HEK293T (cell line): ENCODE measurements around the gene ZCWPW2.

ENCODE experiments used
- CTCF ChIA-PET: fragments of 350-600 bp; formaldehyde crosslinking; extraction: SDS; loops from one replicate; lab custom pipeline; 2021; ENCODE audit warnings: antibody characterized with exemption, inconsistent platforms; lab: Yijun Ruan, JAX
- POLR2A ChIA-PET: fragments of 350-600 bp; formaldehyde crosslinking; extraction: SDS; loops from one replicate; lab custom pipeline; 2020; ENCODE audit warnings: antibody characterized with exemption, inconsistent platforms; lab: Yijun Ruan, JAX
- DNase-seq: peaks from one replicate; pipeline ENCODE4 v3.0.0; 2012; ENCODE audit warnings: mixed read lengths; ENCODE audit errors: extremely low spot score
- ARNT ChIP-seq: fragments of 450-650 bp; IDR thresholded peaks from 2 replicates; pipeline ENCODE4 v1.6.1; 2017; ENCODE audit warnings: mild to moderate bottlenecking
- BHLHE40 ChIP-seq: fragments of 450-650 bp; IDR thresholded peaks from 2 replicates; pipeline ENCODE4 v1.6.1; 2016; ENCODE audit warnings: mild to moderate bottlenecking, moderate library complexity, borderline replicate concordance
- CTBP1 ChIP-seq: fragments of 450-650 bp; IDR thresholded peaks from 2 replicates; pipeline ENCODE4 v1.6.1; 2016; ENCODE audit warnings: borderline replicate concordance
- ELF4 ChIP-seq: fragments of 450-650 bp; IDR thresholded peaks from 2 replicates; pipeline ENCODE4 v1.6.1; 2017; ENCODE audit warnings: antibody characterized with exemption
- FOXA1 ChIP-seq: fragments of 450-650 bp; IDR thresholded peaks from 2 replicates; pipeline ENCODE4 v1.6.1; 2016; ENCODE audit warnings: mild to moderate bottlenecking
- FOXK2 ChIP-seq: fragments of 450-650 bp; IDR thresholded peaks from 2 replicates; pipeline ENCODE4 v1.6.1; 2016; ENCODE audit warnings: mild to moderate bottlenecking
- FOXM1 ChIP-seq: fragments of 450-650 bp; IDR thresholded peaks from 2 replicates; pipeline ENCODE4 v1.6.1; 2017; ENCODE audit warnings: mild to moderate bottlenecking, borderline replicate concordance
- HDGF ChIP-seq: fragments of 450-650 bp; IDR thresholded peaks from 2 replicates; pipeline ENCODE4 v1.6.1; 2017; ENCODE audit warnings: antibody characterized with exemption, borderline replicate concordance
- L3MBTL2 ChIP-seq: fragments of 450-650 bp; conservative IDR thresholded peaks from 2 replicates; pipeline ENCODE4 v1.6.1; 2016; ENCODE audit warnings: mild to moderate bottlenecking
- LEF1 ChIP-seq: fragments of 450-650 bp; IDR thresholded peaks from 2 replicates; pipeline ENCODE4 v1.6.1; 2017; ENCODE audit warnings: mild to moderate bottlenecking, borderline replicate concordance
- NFRKB ChIP-seq: fragments of 450-650 bp; IDR thresholded peaks from 2 replicates; pipeline ENCODE4 v1.6.1; 2016; ENCODE audit warnings: mild to moderate bottlenecking, moderate library complexity
- SP1 ChIP-seq: fragments of 450-650 bp; IDR thresholded peaks from 2 replicates; pipeline ENCODE4 v1.6.1; 2017
- SUZ12 ChIP-seq: fragments of 450-650 bp; IDR thresholded peaks from 2 replicates; pipeline ENCODE4 v1.6.1; 2016; ENCODE audit warnings: mild to moderate bottlenecking
- TARDBP ChIP-seq: fragments of 450-650 bp; IDR thresholded peaks from 2 replicates; pipeline ENCODE4 v1.6.1; 2016
- ZNF384 ChIP-seq: fragments of 450-650 bp; IDR thresholded peaks from 2 replicates; pipeline ENCODE4 v1.6.1; 2016
- TF ChIP-seq, protein P1 (sequence below): fragments of 450-650 bp; IDR thresholded peaks from 2 replicates; pipeline ENCODE4 v1.6.1; 2016

The ZCWPW2 gene

DNA sequence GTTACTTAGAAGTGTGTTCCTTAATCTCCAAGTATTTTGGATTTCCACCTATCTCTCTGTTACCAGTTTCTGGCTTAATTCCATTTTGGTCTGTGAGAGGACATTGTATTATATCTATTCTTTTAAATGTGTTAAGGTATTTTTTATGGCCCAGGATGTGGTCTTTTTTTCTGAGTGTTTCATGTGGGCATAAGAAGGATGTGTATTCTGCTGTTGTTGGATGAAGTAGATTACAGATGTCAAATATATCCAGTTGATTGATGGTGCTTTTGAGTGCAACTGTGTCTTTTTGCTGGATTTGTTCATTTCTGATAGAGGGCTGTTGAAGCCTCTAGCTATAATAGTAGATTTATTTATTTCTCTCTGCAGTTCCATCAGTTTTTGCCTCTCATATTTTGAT is 136.6 kb downstream of the ZCWPW2 start:
- POLR2A ChIA-PET: no interaction called here
- no peak for DNase-seq
- CTCF ChIA-PET: no interaction called here

DNA sequence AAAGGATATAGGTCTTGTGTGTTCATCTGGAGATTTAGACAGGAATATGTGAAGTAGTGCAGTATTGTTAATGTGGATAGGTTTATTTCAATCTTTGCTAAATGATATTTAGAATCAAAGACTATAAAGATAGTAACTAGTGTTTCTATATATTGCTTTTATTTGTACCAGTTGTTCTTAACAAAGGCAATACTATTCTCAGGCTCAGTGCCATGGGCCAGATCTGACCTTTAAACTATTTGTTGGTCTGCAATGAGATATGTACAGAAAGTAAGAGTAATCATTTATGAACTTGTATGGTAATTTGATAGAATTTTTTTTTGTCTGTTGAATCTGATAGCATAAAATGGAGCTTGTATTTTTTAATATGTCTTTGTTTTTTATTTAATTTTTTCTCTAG is 146.8 kb downstream of the ZCWPW2 start:
- no peak for DNase-seq
- TF ChIP-seq TARDBP (no peak), L3MBTL2 (no peak), SP1 (no peak), ARNT (no peak), FOXA1 (no peak), SUZ12 (no peak), ZNF384 (no peak), BHLHE40 (no peak)
- TF ChIP-seq, protein P1, sequence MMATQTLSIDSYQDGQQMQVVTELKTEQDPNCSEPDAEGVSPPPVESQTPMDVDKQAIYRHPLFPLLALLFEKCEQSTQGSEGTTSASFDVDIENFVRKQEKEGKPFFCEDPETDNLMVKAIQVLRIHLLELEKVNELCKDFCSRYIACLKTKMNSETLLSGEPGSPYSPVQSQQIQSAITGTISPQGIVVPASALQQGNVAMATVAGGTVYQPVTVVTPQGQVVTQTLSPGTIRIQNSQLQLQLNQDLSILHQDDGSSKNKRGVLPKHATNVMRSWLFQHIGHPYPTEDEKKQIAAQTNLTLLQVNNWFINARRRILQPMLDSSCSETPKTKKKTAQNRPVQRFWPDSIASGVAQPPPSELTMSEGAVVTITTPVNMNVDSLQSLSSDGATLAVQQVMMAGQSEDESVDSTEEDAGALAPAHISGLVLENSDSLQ: no peak
- POLR2A ChIA-PET: no interaction called here
- CTCF ChIA-PET: no interaction called here

More for the DNA sequence above, 136.6 kb downstream of the ZCWPW2 start:
- TF ChIP-seq FOXM1 (no peak), FOXA1 (no peak)

DNA sequence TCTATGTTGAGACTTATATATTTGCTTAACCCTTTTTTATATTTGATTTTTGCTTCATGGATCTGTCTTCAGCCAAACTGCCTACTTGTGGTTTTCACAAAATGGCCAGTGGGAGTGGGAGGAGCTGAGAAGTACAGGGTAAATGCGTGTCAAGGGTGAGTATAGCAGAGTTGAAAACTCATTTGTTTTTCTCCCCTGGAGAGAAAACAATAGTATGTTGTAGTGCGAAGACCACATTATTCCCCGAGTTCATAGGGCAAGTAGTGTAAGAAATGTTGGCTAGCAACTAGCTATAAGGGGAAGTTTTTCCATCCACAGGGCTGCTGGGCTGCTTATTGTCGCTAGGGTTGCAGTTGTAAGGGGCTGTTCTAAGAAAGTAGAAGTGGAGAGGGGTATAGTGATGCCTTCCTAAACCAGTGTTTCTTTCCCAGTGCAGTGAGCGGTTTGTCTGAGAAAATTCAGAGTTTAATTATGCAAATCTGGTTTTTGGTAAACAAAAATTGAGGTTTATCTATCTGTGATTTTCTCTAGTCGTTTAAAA is 153.9 kb downstream of the ZCWPW2 start:
- ChIA-PET POLR2A (no interaction called here), CTCF (no interaction called here)
- DNase-seq: no peak
- TF ChIP-seq ARNT: no peak
- TF ChIP-seq HDGF: no peak
- TF ChIP-seq FOXA1: no peak
- TF ChIP-seq TARDBP: no peak
- no peak for TF ChIP-seq SP1
- no peak for TF ChIP-seq FOXM1
- TF ChIP-seq, protein P1: no peak
- no peak for TF ChIP-seq CTBP1
- TF ChIP-seq ZNF384: no peak
- TF ChIP-seq ELF4: no peak
- no peak for TF ChIP-seq LEF1
- TF ChIP-seq FOXK2: no peak
- no peak for TF ChIP-seq SUZ12
- no peak for TF ChIP-seq BHLHE40
- TF ChIP-seq NFRKB: no peak
- no peak for TF ChIP-seq L3MBTL2

DNA sequence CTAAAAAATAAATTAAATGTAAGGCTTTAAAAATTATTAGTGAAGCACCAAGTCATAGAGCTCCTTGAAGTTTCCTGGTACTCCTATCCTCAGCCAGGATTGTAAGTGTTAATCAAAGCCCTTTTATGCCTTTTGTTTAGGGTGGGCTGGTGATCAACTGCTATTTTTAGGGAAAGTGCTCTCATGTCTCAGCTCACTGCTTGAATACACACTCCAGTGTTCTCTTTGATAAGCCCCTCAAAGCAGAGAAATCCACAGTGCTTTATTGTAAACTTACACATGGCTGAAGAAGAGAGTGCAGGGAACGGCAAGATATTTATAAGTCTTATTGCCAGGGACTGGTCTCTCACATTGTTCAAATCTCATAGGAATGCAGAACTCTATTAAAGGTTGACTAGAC is 156.5 kb downstream of the ZCWPW2 start:
- TF ChIP-seq SUZ12 (no peak), TARDBP (no peak), FOXM1 (no peak), LEF1 (no peak), L3MBTL2 (no peak), HDGF (no peak), NFRKB (no peak), FOXK2 (no peak), CTBP1 (no peak), ZNF384 (no peak), SP1 (no peak), ARNT (no peak), BHLHE40 (no peak), FOXA1 (no peak), ELF4 (no peak)
- TF ChIP-seq, protein P1: no peak
- no peak for DNase-seq
- CTCF ChIA-PET: no interaction called here
- POLR2A ChIA-PET: no interaction called here

DNA sequence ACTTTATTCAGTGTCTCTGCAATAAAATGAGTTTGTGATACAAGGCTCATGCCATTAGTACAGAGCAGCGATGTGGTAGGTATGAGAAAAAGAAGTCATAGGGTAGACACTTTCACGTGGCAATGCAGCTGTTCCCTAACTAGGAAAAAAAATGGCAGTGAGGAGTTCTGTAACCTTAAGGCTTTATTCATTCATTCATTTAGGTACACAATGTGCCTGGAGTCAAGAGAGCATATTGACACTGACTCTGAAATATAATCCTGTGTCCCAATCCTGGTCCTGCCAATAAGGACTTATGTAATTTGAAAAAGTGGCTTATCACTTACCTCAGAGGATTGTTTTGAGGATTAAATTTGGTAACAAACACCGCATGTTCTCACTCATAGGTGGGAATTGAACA is 173.1 kb downstream of the ZCWPW2 start:
- CTCF ChIA-PET: no interaction called here
- no peak for DNase-seq
- TF ChIP-seq LEF1 (no peak), BHLHE40 (no peak), SP1 (no peak), ELF4 (no peak), ZNF384 (no peak)
- POLR2A ChIA-PET: no interaction called here

DNA sequence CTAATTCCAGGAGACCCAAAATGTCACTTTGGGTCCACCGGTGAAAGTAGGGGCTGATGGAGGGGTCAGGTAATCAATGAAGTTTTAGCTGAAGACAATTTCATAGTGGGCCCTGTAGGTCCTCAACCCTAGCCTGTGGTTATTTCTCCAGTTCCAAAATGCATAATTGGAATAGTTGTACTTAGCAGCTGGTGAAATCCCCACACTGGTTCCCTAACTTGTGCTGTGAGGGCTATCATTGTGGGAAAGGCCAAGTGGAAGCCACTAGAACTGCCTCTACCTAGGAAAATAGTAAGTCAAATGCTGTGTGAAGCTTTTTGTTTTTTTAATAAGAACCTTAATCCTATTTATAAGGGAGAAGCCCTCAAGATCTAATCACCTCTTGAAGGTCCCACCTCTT is 193.8 kb downstream of the ZCWPW2 start:
- CTCF ChIA-PET: no interaction called here
- TF ChIP-seq FOXK2 (no peak), LEF1 (no peak), ZNF384 (no peak), SP1 (no peak), FOXM1 (no peak), ELF4 (no peak), SUZ12 (no peak), BHLHE40 (no peak), FOXA1 (no peak), CTBP1 (no peak)
- TF ChIP-seq, protein P1: no peak
- POLR2A ChIA-PET: no interaction called here
- DNase-seq: no peak
